ENCODE measurements around the gene SYT17. TPM values are rescaled to one million over a fixed set of nuclear protein-coding genes. Genes with fewer than 3 reads are reported as not detected.

SYT17 gene
- total and polyA plus RNA-seq, 10 of the 15 experiments (the other 5 are each of a cell fraction or from before 2014, with no cell fraction given): 3.7 to 12.3 (median 5.0) TPM

DNA sequence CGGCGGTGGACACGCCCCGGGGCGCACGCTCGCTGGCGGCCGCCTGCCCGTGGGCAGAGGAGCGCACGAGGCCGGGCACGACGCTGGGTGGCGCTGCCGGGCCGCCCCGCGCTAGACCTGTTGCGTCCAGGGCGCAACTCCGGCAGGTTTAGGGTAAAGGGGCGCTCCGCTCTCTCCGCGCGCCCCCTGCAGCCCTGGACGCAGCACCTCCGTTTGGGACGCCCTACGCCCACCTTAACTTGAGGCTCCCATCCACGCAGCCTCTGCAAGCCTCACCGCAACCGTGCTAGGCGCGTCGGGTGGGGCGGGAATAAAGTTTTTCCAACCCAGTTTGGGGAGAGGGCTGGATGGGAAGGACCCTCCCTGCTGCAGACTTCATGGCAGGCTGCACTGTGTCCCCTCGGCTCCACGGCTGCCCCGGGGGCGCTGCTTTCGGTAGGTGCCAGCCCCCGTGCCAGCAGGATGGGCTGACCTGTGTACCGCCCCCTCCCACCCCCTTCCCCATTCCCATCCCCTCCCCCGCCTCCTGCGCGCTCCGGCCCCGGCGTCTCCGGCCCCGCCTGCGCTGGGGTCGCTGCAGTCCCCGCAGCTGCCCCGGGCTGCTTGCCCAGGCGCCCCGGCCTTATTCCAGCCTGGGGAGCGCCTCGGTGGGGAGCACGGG is at the start of gene SYT17 (continued):
- TF ChIP-seq KLF5 (IDR thresholded peaks at IDR 0.05; ENCODE audit: partially characterized antibody) (peak; percentile 42), KAT2A (conservative IDR thresholded peaks at IDR 0.05; ENCODE audit: control insufficient read depth, low read depth, low read length) (no peak), JUND (IDR thresholded peaks at IDR 0.05; ENCODE audit: low read depth, low read length) (no peak), NRF1 (conservative IDR thresholded peaks at IDR 0.05; ENCODE audit: low read depth, low read length) (no peak), ZNF592 (IDR thresholded peaks at IDR 0.05) (peak; percentile 68; the same call in 1 of the 2 replicates), TCF12 (IDR thresholded peaks at IDR 0.05; ENCODE audit: low read depth, low read length) (0 out of 2 replicates have a peak, but pooled peaks have one; percentile 6), IKZF2 (IDR thresholded peaks at IDR 0.05) (no peak), SP1 (IDR thresholded peaks at IDR 0.05; ENCODE audit: low read depth, low read length) (no peak), RBBP5 (conservative IDR thresholded peaks at IDR 0.05) (no peak), HSF1 (IDR thresholded peaks at IDR 0.05; ENCODE audit: low read depth, low read length) (no peak), SMAD5 (IDR thresholded peaks at IDR 0.05; ENCODE audit: low read depth) (no peak), NR2F1 (conservative IDR thresholded peaks at IDR 0.05) (peak; percentile 38; the same call in 1 of the 2 replicates), RELA (IDR thresholded peaks at IDR 0.05; ENCODE audit: borderline replicate concordance, partially characterized antibody) (peak; percentile 34), BCL3 (IDR thresholded peaks at IDR 0.05; ENCODE audit: borderline replicate concordance, insufficient read depth, low read depth, low read length, poor library complexity, severe bottlenecking) (no peak), ESRRA (IDR thresholded peaks at IDR 0.05; ENCODE audit: low read length) (no peak), SREBF2 (IDR thresholded peaks at IDR 0.05; ENCODE audit: low read length) (no peak), ZSCAN29 (IDR thresholded peaks at IDR 0.05) (0 out of 2 replicates have a peak, but pooled peaks have one; percentile 28), ZNF217 (IDR thresholded peaks at IDR 0.05) (no peak)
- TF ChIP-seq, protein P1, sequence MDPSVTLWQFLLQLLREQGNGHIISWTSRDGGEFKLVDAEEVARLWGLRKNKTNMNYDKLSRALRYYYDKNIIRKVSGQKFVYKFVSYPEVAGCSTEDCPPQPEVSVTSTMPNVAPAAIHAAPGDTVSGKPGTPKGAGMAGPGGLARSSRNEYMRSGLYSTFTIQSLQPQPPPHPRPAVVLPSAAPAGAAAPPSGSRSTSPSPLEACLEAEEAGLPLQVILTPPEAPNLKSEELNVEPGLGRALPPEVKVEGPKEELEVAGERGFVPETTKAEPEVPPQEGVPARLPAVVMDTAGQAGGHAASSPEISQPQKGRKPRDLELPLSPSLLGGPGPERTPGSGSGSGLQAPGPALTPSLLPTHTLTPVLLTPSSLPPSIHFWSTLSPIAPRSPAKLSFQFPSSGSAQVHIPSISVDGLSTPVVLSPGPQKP (IDR thresholded peaks at IDR 0.05; ENCODE audit: low read depth, low read length): no peak
- TF ChIP-seq, protein P2, sequence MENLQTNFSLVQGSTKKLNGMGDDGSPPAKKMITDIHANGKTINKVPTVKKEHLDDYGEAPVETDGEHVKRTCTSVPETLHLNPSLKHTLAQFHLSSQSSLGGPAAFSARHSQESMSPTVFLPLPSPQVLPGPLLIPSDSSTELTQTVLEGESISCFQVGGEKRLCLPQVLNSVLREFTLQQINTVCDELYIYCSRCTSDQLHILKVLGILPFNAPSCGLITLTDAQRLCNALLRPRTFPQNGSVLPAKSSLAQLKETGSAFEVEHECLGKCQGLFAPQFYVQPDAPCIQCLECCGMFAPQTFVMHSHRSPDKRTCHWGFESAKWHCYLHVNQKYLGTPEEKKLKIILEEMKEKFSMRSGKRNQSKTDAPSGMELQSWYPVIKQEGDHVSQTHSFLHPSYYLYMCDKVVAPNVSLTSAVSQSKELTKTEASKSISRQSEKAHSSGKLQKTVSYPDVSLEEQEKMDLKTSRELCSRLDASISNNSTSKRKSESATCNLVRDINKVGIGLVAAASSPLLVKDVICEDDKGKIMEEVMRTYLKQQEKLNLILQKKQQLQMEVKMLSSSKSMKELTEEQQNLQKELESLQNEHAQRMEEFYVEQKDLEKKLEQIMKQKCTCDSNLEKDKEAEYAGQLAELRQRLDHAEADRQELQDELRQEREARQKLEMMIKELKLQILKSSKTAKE (IDR thresholded peaks at IDR 0.05; ENCODE audit: low read depth, poor library complexity, severe bottlenecking): no peak

Measured in GM12878 (cell line).